Spleen (tissue), 7 donors: Measurements from ENCODE around the gene PTCH1.

Source experiments
- CTCF ChIP-seq, 11 experiments: fragments of 200-600 bp in 7 of 11; fragments of 450-650 bp in 4 of 11; sonication (generic) in 4 of 11; IDR thresholded peaks in 8 of 11; conservative IDR thresholded peaks in 3 of 11; 1 replicate in 7 of 11; 2 replicates in 4 of 11; pipeline versions ENCODE4 v1.4.0 to v1.8.0; 2016 to 2021; ENCODE audit warnings: antibody characterized with exemption in 11 of 11, inconsistent platforms in 4 of 11, mild to moderate bottlenecking in 1 of 11
- POLR2A ChIP-seq, 3 donors: fragments of 450-650 bp; IDR thresholded peaks; one replicate each; pipeline ENCODE4 v1.5.1; 2017; ENCODE audit warnings: antibody characterized with exemption in 3 of 3, mild to moderate bottlenecking in 1 of 3
- POLR2AphosphoS5 ChIP-seq, 3 donors: sonication (generic); formaldehyde crosslinking; IDR thresholded peaks; one replicate each; pipeline ENCODE4 v1.5.1; 2017; ENCODE audit warnings: antibody characterized with exemption in 3 of 3
- donor health status: DM: no; HTN: no; CAD: no; lungs with moderate emphysema.
- donor health status: DM: no; HTN: no; CAD: no.
- donor health status: DM: no; HTN: no; CAD: no.

DNA sequence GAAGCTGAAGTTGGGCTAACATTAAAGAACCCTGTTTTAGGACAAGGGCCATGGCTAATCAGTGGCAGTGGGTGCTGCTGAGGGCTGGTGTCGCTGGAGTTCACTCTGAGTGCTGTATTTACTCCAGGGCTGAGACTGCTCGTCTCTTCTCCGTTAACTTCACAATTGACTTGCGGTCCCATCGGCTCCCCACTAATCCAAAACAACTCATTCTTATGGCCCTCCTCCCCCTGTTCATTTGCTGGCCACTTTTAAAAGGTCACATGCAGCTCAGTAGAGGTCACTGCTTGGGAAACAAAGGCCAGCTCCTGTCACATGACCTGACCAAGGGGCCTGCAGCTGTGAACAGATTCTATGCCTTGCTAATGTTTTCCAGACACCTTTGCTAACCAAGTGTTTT, 38.4 kb downstream of the PTCH1 start:
- TF ChIP-seq POLR2AphosphoS5 (IDR thresholded peaks at IDR 0.05) (no peak), CTCF (IDR thresholded peaks at IDR 0.05 in 8 of 11, conservative IDR thresholded peaks at IDR 0.05 in 3 of 11) (no peak), POLR2A (IDR thresholded peaks at IDR 0.05) (no peak)
